ENCODE measurements around the gene CD200R1.

The CD200R1 gene, protein sequence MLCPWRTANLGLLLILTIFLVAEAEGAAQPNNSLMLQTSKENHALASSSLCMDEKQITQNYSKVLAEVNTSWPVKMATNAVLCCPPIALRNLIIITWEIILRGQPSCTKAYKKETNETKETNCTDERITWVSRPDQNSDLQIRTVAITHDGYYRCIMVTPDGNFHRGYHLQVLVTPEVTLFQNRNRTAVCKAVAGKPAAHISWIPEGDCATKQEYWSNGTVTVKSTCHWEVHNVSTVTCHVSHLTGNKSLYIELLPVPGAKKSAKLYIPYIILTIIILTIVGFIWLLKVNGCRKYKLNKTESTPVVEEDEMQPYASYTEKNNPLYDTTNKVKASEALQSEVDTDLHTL

DNA sequence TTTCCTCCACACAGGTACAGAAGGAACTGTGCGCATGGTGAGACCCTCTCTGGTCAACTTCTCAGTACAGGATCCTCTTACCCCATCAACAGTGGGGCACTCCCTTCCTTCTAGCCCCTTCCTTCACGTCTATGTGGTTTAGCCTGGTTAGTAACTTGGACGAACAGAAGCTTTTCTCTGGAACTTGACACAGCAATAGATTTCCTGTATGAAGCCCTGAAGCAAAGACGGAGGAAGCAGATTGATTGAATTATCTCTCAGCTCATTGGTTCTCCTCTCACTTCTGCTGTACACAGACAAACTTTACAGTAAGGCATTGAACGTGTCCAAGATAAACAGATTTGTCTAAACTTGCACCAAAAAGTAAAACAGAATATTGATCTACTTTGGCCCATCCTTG lies at the start of gene CD200R1:
TSS of gene CD200R1 (minus strand) at position 210 of the 400 bp plus-strand sequence. CDS start 246 bp downstream, outside the sequence.
- DNase-seq = no peak

DNA sequence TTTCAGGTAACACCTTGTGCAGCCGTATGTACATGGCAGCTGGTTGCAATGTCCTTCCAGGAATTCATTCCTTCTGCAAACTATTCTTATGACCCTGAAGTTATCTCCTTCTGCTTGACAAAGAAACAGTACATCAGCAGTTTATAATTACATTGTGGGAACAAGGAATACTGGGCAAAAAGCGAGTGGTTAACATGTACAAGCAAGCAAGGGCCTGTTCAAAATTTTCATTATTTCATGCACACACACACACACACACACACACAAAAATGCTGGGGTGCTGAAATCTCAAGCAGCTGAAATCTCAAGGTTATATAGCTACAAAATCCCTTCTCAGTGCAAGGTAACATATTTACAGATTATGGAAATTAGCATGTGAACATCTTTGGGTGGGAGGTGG lies 46.6 kb upstream of the CD200R1 start:
- DNase-seq = no peak

DNA sequence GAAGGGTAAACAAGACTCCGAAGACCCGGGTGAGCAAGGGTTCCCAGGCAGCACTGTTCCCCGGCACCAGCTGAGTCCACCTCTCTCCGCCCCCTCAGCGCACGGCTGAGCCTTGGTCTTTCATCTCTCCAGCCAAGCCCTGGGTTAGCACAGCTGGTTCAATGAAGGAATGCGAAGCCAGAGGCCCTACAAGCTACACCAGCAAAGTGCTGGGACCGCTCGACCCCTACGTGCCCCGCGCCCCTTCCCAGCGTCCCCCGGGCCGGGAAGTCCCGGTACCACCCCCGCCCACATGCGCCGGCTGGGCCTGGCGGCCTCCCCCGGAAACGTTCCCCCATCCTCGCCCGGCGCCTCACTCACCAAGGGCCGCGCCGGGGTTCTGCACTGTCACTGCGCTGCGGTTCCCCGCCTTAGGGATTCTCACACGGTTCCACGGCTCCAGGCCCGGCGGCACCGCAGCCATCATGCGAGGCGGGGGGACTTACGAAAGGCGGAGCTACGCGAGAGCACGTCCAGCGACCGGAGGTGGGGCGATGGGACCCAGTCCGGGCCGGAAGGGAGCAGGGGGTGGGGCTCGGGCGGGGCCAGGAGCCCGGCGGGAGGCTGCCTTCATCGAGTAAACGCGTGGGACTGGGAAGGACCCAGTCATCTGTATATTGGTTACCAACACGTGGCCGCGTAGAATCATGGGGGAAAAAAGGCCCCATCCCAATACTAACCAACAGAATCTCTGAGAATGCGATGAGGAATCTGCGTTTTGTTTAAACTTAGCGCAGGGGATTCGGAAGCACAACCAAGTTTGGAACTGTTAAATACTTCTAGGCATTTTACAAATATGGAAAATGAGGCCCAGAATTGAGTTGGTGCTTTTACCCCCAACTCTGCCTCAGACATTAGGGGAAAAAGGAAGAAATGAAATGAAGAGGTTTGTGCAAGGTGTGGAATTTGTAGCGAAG lies 44.6 kb upstream of the CD200R1 start:
- DNase-seq = peak; percentile 89

DNA sequence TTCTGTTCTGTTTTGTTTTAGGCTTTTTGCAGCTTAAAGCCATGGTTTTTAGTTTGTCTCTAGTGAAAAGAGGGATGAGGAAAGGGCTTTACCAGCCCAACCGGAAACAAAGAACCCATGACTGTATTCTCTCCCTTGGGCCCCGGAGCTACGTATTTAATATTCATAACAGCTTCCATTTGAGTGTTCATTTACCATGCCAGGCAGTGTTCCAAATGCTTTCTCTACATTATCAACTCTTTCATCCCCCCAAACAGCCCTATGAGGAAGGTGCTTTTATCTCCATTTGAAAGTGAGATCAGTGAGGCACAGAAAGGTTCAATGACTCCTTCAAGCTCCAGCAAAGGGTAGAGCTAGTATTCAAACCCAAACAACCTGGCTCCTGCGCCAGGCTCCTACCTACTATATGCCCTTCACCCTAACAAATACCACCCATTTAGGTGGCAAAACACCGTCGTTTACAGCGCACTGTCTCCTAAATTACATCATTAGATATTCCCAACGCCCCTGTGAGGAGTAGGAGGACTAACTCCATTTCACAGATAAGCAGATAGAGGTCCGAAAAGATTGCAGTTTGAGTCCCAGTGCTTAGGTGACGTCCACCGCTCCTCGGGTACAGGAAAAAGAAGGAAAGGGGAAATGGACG lies 43.8 kb upstream of the CD200R1 start:
- no peak for DNase-seq

DNA sequence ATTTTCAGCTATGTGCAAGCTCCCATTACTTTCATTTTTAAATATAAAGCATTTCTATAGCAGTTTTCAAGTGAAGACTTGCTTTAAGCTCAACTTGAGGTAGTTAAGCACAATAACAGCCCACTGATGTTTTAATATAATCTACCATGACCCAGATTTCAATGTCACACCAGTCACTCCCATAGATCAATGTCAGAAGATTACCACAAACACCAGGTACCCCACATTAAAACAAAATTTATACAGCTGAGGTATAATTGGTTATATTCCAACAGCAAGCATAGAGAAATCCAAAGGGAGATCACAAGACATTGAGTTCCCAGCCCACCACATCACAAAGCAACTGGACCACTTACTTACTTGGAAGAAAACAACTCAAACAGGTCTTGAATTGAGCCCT lies 38.7 kb upstream of the CD200R1 start:
- DNase-seq = no peak

DNA sequence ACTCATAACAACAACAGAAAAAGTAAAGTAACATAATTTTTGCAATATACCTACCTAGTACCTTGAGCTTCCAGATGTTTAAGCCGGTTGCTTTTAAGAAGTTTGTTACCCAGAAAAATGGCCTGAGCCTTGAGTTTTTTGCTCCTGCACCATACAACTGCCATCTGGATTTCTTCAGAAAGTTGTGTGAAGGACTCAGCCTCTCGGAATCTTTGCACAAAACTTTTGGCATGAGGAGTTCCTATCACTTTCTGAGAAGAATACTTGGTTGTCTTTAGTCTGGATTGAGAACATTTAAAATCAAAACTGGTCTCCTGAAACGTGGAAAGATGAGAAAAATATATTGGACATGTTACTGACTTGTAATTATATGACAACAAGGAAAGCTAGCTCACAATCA lies 33.2 kb upstream of the CD200R1 start:
- DNase-seq = no peak

DNA sequence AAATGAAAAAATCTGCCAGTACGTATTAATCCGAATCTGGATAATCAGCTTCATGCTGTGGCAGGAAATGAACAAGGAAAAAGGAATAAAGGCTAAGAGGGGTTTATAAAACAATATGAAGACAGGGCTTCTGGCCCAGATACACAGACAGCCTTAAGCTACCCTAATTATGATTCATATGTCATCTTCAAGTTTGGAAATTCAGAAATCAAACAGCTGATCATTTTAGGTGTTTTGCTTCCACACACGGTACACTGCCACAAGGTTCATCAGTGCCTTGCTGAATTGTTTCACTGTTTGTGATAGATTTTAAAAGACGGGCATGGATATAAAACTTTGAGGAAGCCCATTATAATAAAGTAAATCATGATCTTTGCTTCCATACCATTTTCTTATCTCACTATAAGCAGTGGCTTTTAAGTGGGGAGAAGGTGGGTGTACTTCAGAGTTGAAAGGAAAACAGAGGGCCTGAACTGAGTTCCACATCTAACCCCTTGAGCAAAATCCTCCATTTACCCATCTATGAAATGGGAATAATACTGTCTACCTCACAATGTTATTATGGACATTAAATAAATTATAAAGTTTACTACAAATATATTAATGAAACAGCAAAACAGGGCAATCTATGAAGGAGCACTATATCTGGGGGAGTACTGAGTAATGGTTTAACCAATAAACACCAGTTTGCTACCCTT lies 31.6 kb upstream of the CD200R1 start:
- no peak for DNase-seq

DNA sequence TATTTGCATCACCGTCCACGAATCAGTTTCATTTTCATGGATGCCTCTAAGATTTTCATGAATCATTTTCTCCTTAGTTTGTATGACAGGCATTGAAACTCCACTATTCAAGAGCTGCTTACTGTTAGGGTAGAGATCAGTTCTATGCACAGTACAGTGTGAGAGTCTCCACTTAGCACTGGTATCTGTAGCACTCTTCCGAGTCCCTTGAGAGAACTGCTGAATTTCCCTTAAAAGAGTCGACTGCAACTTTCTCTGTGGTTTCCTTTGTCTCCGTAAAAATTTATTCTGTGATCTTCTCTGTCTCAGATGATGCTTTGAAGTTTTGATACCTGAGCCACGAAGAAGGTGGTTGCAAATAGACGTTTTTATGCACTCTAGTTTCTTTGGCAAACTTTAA lies 30.7 kb upstream of the CD200R1 start:
- no peak for DNase-seq

DNA sequence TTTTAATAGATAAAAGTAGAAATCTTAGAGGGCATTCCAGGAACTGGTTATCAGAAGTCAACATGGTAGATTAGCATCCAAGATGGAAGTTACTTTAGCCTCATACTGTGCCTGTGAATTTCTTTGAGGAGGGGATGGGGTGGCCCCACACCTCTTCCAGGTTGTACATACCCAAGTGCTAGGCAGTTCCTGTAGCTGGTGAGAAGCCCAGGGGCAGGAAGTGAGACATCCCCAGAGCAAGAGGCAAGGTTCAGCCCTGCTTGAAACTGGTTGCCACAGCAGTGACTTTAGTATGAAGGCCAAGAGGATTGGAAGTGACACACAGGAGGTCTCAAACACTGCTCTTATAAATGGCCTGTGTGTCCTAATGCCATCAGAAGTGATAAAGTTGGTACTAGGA lies 27.8 kb upstream of the CD200R1 start:
- DNase-seq = no peak

DNA sequence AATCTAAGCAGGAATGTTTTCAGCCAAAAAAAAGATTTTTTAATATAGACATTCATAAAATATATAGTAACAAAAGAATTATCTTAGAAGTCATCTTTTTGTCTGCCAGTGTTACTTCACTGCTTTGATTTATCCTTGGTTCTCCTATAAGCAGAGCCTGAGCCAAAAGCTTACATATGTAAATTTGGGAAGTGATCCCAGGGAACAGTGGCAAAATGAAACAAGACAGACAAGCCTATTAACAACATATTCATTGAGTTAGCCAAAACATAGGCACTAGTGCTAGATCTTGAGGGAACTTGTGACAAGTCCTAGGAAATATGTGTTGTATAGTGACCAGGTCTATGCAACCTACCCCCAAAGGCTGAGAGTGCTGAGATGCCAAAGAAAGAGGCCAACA lies 27.1 kb upstream of the CD200R1 start:
- no peak for DNase-seq

DNA sequence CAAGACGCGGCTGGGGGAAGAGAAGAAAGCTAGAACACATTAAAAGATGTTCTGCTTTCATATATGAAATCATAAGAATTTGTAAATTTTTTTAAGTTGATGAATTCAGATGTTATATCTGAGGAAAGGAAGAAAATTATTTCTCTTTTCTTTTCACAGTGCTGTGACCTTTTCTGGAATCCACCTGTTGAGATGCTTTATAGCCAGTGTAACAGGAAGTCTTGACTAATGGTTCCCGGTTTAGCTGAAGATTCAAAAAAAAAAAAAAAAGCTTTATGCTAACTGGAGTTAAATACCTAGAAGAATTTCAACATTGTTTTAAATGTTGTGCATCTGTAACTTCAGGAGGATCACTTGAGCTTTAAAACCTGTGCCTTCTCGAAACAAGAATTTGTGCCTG lies 25.8 kb upstream of the CD200R1 start:
- DNase-seq = no peak

DNA sequence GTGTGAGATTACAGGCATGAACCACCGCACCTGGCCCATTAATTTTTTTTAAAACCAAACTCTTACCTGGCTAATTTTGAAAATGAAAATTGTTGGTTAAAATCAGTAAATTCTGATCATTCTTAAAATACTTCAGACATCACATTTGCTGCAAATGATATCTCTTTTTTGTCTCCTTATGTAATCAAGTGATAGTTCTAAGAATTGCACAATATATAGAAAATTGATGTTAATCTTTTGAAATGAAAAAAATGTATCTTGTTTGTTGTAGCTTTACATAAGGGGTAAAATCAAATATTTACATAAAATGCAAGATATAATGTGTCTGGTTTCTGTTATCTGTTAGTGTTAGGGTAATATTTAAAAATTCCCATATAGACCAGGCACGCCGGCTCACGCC lies 20.9 kb upstream of the CD200R1 start:
- DNase-seq = no peak

DNA sequence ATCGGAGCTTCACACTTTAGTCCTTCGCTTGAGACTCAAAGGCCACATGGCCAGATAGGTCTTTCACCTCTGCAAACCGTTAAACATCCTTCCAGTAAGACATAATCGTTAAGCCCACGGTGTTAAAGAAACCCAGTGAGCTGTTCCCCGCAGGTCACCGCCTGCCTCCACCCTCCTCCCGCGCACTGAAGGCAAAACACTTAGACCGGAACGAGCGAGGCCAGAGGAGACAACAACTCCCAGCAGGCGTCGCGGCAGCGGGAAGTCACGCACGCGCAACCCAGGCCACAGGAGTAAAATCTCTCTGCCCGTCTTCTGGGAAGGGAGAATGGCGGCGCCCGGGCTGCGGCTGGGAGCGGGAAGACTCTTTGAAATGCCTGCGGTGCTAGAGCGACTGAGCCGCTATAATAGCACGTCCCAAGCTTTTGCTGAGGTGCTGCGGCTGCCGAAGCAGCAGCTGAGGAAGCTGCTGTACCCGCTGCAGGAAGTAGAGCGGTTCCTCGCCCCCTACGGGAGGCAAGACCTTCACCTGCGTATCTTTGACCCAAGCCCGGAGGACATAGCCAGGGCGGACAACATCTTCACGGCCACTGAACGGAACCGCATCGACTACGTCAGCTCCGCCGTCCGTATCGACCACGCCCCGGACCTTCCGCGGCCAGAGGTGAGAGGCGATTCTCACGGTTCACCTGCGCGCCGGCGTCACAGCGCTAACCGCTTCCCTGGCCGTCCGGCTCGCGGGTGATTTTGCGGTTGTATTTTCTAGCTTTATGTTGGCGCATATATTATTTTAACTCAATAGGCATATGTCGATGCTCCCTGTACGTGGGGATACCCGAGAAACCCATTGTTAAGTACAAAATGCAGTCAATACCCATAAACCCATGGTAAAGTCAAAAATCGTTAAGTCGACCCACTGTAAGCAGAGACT lies 16.0 kb upstream of the CD200R1 start, which contains the start of gene GTPBP8:
TSS of gene GTPBP8 (plus strand) at position 313 of the 931 bp plus-strand sequence. CDS start at position 329, 16 bp downstream.
- peak; percentile 75 for DNase-seq

DNA sequence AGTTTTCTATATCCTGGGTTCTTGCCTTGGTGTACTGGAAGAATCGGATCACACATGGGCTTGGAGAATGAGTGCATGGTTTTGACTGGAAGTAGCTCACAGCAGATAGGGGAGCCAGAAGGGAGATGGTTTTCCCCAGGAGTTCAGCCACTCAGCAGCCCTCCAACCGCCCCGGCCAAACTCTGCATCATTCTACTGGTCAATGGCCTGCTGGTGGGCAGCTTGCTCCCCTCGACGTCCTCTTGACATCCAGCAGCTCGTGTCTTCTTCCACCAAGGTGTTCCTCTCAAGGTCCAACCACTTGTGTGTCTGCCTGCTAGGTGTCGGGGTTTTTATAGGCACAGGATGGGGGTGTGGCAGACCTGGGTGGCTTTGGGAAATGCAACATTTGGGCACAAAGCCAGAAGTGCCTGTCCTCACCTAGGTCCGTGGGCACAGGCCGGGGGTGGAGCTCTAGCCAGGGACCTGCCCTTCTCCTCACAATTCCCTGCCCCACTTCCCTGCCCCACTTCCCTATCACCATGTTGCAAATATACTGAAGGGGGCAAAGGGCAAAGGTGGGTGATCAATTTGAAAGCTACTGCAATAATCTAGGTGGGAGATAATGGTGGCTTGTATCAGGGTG lies 12.9 kb upstream of the CD200R1 start:
- DNase-seq = no peak

DNA sequence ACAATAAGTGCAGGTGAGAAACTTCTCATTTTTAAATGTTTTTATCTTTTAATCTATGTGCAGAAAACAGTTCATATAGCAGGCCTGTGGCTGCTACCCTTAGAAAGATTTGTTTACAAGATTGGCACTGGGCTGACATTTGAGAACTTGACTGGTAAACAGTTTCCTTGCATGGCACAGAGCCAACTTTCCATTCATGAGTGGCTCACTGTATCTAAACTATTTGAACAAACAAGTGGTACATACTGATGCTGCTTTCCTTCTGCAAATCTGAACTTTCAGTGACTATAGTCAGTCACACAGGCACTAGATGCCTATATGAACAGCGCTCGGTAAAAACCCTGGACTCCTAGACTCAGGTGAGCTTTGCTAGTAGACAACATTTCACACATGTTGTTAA lies 9.6 kb upstream of the CD200R1 start:
- DNase-seq = no peak

DNA sequence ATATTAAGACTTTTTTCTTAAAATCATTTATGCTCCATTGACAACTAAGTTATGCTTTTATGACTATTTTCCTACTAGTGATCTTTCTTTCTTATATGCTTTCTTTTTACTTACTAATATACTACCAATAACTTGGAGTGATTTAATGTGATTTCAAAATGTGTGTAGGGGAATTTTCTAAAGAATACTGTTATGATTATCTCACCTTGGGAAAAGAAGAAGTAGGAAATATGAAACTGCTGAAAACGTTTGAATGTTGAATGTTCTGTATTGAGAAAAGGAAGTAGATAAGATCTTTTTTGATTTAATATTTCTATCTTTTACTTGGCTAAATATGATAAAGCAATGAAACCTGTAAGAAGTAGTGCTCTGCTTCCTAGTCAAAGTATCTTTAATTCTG lies 7.8 kb upstream of the CD200R1 start:
- DNase-seq = no peak

DNA sequence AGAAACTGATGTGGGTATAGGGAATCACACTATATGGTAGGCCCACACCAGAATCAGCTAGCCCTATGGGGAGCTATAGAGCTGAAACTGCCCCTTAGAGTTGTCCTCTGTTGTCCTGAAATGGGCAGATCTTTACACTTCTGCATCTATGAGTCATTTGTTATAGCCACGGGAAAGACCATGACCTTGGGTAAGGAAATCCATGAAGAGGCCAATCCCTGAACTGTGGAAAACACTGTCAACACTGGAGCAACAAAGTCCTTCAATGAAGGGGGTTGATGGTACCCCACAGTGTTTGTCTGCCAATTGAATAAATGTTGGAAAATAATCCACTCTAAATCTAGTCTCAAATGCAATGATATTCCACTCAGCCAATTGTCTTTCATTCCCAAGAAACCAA lies 5.2 kb upstream of the CD200R1 start:
- no peak for DNase-seq

DNA sequence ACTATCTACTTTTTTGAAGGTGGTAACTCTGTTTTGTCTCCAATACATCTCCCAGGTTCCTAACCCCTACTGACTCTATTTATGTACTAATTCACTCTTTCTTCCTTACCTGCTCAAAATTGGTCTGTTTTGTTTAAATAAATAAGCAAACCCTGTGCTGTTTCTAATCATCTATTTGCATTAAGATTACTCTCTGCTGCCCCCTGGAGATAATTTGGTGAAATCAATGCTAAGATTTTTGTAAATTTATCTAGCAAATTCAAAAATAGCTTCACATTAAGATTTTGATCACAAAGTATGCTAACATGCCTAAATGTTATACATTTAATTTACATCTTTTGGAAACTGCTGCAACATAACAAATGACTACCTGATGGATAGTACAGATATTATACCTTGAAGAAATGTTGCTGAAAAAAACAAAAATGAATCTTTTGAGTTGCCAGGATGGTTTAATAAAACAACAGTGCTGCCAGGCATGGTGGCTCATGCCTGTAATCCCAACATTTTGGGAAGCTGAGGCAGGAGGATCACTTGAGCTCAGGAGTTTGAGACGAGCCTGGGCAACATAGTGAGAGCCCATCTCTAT lies 4.4 kb upstream of the CD200R1 start:
- DNase-seq = no peak

DNA sequence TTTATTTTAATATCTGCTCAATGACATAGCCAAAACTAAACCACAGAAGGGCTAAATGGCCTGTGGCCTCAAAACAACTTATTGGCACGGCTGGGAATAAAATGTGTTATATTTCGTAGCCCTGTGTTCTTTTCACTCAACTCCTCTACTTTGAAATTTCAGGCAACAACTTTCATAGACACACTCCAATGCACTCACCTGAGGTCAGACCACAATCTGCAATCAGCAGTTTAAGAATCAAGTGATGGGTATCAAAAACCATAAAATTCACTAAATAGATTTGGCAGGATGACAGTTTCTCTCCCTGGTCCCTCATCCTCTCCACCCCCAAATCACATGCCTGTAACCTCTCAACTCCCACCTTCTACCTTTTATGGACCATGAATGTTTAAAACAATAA lies 2.0 kb upstream of the CD200R1 start:
- DNase-seq = no peak

DNA sequence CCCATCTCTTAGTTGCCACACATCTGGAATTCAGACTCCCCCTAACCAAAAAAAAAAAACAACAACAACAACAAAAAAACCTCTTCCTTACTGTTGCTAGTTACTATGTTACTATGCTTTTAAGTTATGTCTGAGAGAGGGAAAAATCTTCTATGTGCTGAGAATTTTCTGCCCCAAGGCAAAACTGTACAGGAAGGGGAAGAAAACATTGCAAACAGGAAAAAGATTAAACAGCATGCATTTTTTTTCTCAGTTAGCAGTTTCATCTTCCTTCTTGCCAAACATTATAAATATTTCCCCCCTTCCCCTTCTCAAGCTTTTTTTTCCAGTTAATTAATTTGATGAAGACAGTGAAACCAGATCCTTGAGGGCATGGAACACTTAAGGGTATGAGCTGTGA lies 1.1 kb upstream of the CD200R1 start:
- DNase-seq = no peak

DNA sequence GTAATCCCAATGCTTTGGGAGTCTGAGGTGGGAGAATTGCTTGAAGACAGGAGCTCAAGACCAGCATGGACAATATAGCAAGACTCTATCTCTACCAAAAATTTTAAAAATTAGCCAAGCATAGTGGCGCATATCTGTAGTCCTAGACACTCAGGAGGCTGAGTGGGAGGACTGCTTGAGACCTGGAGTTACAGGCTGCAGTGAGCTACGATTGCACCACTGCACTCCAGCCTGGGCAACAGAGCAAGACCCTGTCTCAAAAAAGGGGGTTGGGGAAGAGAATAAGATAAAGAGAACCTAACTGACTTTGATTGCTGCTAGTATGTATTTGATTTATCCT lies 755 bp downstream of the CD200R1 start:
- no peak for DNase-seq
